Body of pancreas (tissue), 4 donors: ENCODE data around the gene OR4C11. TPM values are rescaled to one million over a fixed set of nuclear protein-coding genes. Genes with fewer than 3 reads are reported as not detected.

Source experiments
- ATAC-seq: fragments of 150-250 bp; one replicate; pipeline ENCODE4 v1.9.1; 2016
- DNase-seq, 4 donors: peaks; one replicate each; pipeline ENCODE4 v3.0.0-alpha.2; 2019
- H3K27ac ChIP-seq, 4 donors: fragments of 200-600 bp; sonication (generic); 1 replicate in 3 of 4; 2 replicates in 1 of 4; pipeline versions ENCODE4 v1.5.1 to v1.6.1; 2016 to 2019; ENCODE audit warnings: mild to moderate bottlenecking in 1 of 4, mixed read lengths in 1 of 4, moderate library complexity in 1 of 4
- H3K27me3 ChIP-seq, 2 donors: fragments of 200-600 bp; sonication (generic); one replicate each; pipeline ENCODE4 v1.6.0; 2016; ENCODE audit warnings: mild to moderate bottlenecking in 1 of 2
- H3K36me3 ChIP-seq, 2 donors: fragments of 200-600 bp; sonication (generic); replicated peaks in 1 of 2; 2 replicates each; pipeline ENCODE4 v1.5.1; 2016; ENCODE audit warnings: low read depth in 2 of 2; ENCODE audit not compliant: insufficient read depth in 1 of 2
- H3K4me1 ChIP-seq: fragments of 200-600 bp; sonication (generic); one replicate; pipeline ENCODE4 v1.6.0; 2016
- H3K4me3 ChIP-seq, 2 donors: fragments of 200-600 bp; sonication (generic); 1 replicate in 1 of 2; 2 replicates in 1 of 2; pipeline ENCODE4 v1.5.1; 2016 to 2019
- H3K9me3 ChIP-seq, 3 donors: fragments of 200-600 bp; sonication (generic); 1 replicate in 2 of 3; 2 replicates in 1 of 3; pipeline ENCODE4 v1.5.1; 2016
- POLR2A ChIP-seq, 3 donors: fragments of 450-650 bp; IDR thresholded peaks; one replicate each; pipeline ENCODE4 v1.6.1; 2016; ENCODE audit warnings: antibody characterized with exemption in 3 of 3, mild to moderate bottlenecking in 2 of 3
- WGBS, 2 donors: methylation state at CpG; one replicate each; pipeline ENCODE4 v1.1.5; 2017; 5-methylcytosine and 5-hydroxymethylcytosine counted together
- intact Hi-C: fragments of 100-400 bp; cut with DNase I; formaldehyde crosslinking; loops from one replicate; pipeline ENCODE4 v1.15.1; 2023
- total RNA-seq, 2 donors: library from RNA; depleted of rRNA; stranded (reverse); fragments of >200 nt; gene quantifications; one replicate each; pipeline ENCODE4 v1.1.0, GENCODE V29; 2016
- TF ChIP-seq, protein P1 (sequence below), 7 experiments: fragments of 450-650 bp in 4 of 7; fragments of 200-600 bp in 3 of 7; sonication (generic) in 3 of 7; IDR thresholded peaks; one replicate each; pipeline ENCODE4 v1.5.1; 2016 to 2019; ENCODE audit warnings: antibody characterized with exemption in 7 of 7

OR4C11 gene
- total RNA-seq, 2 donors from 2014 or later, result not detected

DNA sequence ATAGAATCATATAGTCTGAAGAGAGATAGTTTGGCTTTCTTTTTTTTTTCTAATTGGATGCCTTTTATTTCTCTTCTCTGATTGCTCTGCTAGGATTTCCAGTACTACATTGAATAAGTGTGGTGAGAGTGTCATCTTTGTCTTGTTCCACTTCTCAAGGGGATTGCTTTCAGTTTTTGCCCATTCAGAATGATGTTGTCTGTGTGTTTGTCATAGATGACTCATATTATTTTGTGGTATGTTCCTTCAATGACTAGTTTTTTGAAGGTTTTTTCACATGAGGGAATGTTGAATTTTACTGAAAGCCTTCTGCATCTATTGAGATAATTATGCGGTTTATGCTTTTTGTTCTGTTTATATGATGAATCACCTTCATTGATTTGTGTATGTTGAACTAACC lies 17.1 kb upstream of the OR4C11 start:
- H3K4me1 ChIP-seq, result no peaks in the 10 kb centered on the region
- H3K4me3 ChIP-seq, result no peak overlapping the region
- DNase-seq (no peak), ATAC-seq (no peak)
- H3K27me3 ChIP-seq, result no peaks in the 10 kb centered on the region
- intact Hi-C loops, result no loop called here
- H3K36me3 ChIP-seq, result no peaks in the 10 kb centered on the region
- TF ChIP-seq, protein P1, sequence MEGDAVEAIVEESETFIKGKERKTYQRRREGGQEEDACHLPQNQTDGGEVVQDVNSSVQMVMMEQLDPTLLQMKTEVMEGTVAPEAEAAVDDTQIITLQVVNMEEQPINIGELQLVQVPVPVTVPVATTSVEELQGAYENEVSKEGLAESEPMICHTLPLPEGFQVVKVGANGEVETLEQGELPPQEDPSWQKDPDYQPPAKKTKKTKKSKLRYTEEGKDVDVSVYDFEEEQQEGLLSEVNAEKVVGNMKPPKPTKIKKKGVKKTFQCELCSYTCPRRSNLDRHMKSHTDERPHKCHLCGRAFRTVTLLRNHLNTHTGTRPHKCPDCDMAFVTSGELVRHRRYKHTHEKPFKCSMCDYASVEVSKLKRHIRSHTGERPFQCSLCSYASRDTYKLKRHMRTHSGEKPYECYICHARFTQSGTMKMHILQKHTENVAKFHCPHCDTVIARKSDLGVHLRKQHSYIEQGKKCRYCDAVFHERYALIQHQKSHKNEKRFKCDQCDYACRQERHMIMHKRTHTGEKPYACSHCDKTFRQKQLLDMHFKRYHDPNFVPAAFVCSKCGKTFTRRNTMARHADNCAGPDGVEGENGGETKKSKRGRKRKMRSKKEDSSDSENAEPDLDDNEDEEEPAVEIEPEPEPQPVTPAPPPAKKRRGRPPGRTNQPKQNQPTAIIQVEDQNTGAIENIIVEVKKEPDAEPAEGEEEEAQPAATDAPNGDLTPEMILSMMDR (IDR thresholded peaks at IDR 0.05), result no peak
- TF ChIP-seq POLR2A (IDR thresholded peaks at IDR 0.05), result no peak
- H3K9me3 ChIP-seq, result peaks cover 0 to 9% (median 0%) of the 10 kb centered on the region in 3 donors
- 50% methylated on average over 1 of the region's 1 CpG; no CpG with 5 or more reads in 1 of the 2 donors for WGBS, 2 donors
- H3K27ac ChIP-seq, result no peak overlapping the region

- DNase-seq (no peak), ATAC-seq (no peak)
- no peaks in the 10 kb centered on the region for H3K9me3 ChIP-seq
- no peaks in the 10 kb centered on the region for H3K36me3 ChIP-seq
- H3K27me3 ChIP-seq, result no peaks in the 10 kb centered on the region
- intact Hi-C loops, result no loop called here
- no peak overlapping the region for H3K4me3 ChIP-seq
- WGBS, 2 donors, result 10 to 28% methylated on average over 1 of the region's 1 CpG
- H3K4me1 ChIP-seq, result no peaks in the 10 kb centered on the region
- TF ChIP-seq, protein P1 (IDR thresholded peaks at IDR 0.05), result no peak
- no peak for TF ChIP-seq POLR2A (IDR thresholded peaks at IDR 0.05)
- no peak overlapping the region for H3K27ac ChIP-seq
Observed at GRCh38 chr11:55572548-55572947, 34.9 kb downstream of the OR4C11 start.

GRCh38 chr11:55571828-55572227 lies 35.6 kb downstream of the OR4C11 start, which contains the start of gene OR4C16:
TSS of gene OR4C16 (plus strand) at chr11:55572128. CDS start at chr11:55572128, 0 bp downstream.
- intact Hi-C loops, result no loop called here
- Histone ChIP-seq H3K27ac (no peak within 1 kb of the TSS), H3K9me3 (no peaks in the 10 kb centered on the region), H3K4me3 (no peak within 1 kb of the TSS), H3K36me3 (no peaks in the 10 kb centered on the region), H3K4me1 (no peaks in the 10 kb centered on the region), H3K27me3 (no peaks in the 10 kb centered on the region)
- no peak for DNase-seq
- no peak for ATAC-seq
- 38 to 58% methylated on average over 3 of the region's 3 CpGs for WGBS, 2 donors
- TF ChIP-seq, protein P1 (IDR thresholded peaks at IDR 0.05), result no peak
- TF ChIP-seq POLR2A (IDR thresholded peaks at IDR 0.05), result no peak

- intact Hi-C loops, result no loop called here
- Histone ChIP-seq H3K4me3 (no peak within 1 kb of the TSS), H3K4me1 (no peaks in the 10 kb centered on the region), H3K27me3 (no peaks in the 10 kb centered on the region), H3K27ac (no peak within 1 kb of the TSS), H3K9me3 (no peaks in the 10 kb centered on the region), H3K36me3 (no peaks in the 10 kb centered on the region)
- TF ChIP-seq, protein P1 (IDR thresholded peaks at IDR 0.05), result no peak
- TF ChIP-seq POLR2A (IDR thresholded peaks at IDR 0.05), result no peak
- no peak for DNase-seq
- no peak for ATAC-seq
Observed at GRCh38 chr11:55554169-55554568, 53.3 kb downstream of the OR4C11 start, which contains the start of gene OR4C15. TSS of gene OR4C15 (plus strand) at chr11:55554469. CDS start at chr11:55554469, 0 bp downstream.

Other genes starting within 250 kb of the OR4C11 start
- not detected for gene OR4A15, start 239.7 kb downstream of the OR4C11 start, total RNA-seq
- gene OR4C15, start 53.2 kb downstream of the OR4C11 start, total RNA-seq, result not detected
- gene OR4C16, start 35.5 kb downstream of the OR4C11 start, total RNA-seq, result not detected
- gene OR4P4, start 27.5 kb upstream of the OR4C11 start, total RNA-seq, result not detected
- not detected for gene OR4S2, start 40.7 kb upstream of the OR4C11 start, total RNA-seq
- not detected for gene OR4C6, start 54.6 kb upstream of the OR4C11 start, total RNA-seq
- gene OR5D13, start 165.8 kb upstream of the OR4C11 start, total RNA-seq, result not detected
- not detected for gene OR5D14, start 187.9 kb upstream of the OR4C11 start, total RNA-seq
- not detected for gene OR5L1, start 203.7 kb upstream of the OR4C11 start, total RNA-seq
- not detected for gene OR5D18, start 212.0 kb upstream of the OR4C11 start, total RNA-seq
- gene OR5L2, start 219.6 kb upstream of the OR4C11 start, total RNA-seq, result not detected
- gene OR5D16, start 231.1 kb upstream of the OR4C11 start, total RNA-seq, result not detected